HG03066 (cell line): ENCODE data around the gene GYS1.

Experiments
- ATAC-seq: cut with Tn5 transposase; IDR thresholded peaks from one replicate; pipeline ENCODE4 v1.9.1; 2021; ENCODE audit warnings: low read depth; ENCODE audit not compliant: unreplicated experiment

Gene GYS1

GRCh38 chr19:48991011-48991609, 2.0 kb downstream of the GYS1 start:
- ATAC-seq, result no peak

GRCh38 chr19:48990400-48990799, 2.7 kb downstream of the GYS1 start:
- ATAC-seq, result no peak

- no peak for ATAC-seq
These were observed 3.3 kb downstream of the GYS1 start for GRCh38 chr19:48989701-48990291.

GRCh38 chr19:48988860-48989259, 4.2 kb downstream of the GYS1 start:
- no peak for ATAC-seq

GRCh38 chr19:48988286-48988685, 4.8 kb downstream of the GYS1 start:
- no peak for ATAC-seq

- ATAC-seq, result no peak
These were observed 5.8 kb downstream of the GYS1 start for GRCh38 chr19:48987323-48987722.

GRCh38 chr19:48986211-48986610, 6.9 kb downstream of the GYS1 start:
- no peak for ATAC-seq

- no peak for ATAC-seq
These were observed 7.4 kb downstream of the GYS1 start for GRCh38 chr19:48985711-48986110.

GRCh38 chr19:48982280-48982679, 10.8 kb downstream of the GYS1 start:
- no peak for ATAC-seq

- no peak for ATAC-seq
These were observed 16.0 kb downstream of the GYS1 start for GRCh38 chr19:48977061-48977460.

- ATAC-seq, result no peak
These were observed 16.9 kb downstream of the GYS1 start for GRCh38 chr19:48975947-48976847.

GRCh38 chr19:48970923-48971395, 22.1 kb downstream of the GYS1 start:
- no peak for ATAC-seq

- ATAC-seq, result no peak
These were observed 22.9 kb downstream of the GYS1 start for GRCh38 chr19:48970139-48970766.

- ATAC-seq, result no peak
These were observed 23.6 kb downstream of the GYS1 start for GRCh38 chr19:48969276-48970138.

- ATAC-seq, result no peak
These were observed 24.3 kb downstream of the GYS1 start for GRCh38 chr19:48968813-48969218.

- no peak for ATAC-seq
These were observed 24.9 kb downstream of the GYS1 start for GRCh38 chr19:48968179-48968661.

- no peak for ATAC-seq
These were observed 25.5 kb downstream of the GYS1 start for GRCh38 chr19:48967346-48968178.

- ATAC-seq, result no peak
These were observed 26.4 kb downstream of the GYS1 start for GRCh38 chr19:48966541-48967345.
